Measurements from ENCODE around the gene FGF2. TPM values are rescaled to one million over a fixed set of nuclear protein-coding genes. Genes with fewer than 3 reads are reported as not detected.
"Not testable (repeated sequence)": the region's sequence is repeated elsewhere in the genome, so short reads cannot be mapped to it uniquely, and the experiment has no call there.

Gene FGF2
- total RNA-seq, 4 donors from 2014 or later = 5.1 to 57.9 (median 33.5) TPM

DNA sequence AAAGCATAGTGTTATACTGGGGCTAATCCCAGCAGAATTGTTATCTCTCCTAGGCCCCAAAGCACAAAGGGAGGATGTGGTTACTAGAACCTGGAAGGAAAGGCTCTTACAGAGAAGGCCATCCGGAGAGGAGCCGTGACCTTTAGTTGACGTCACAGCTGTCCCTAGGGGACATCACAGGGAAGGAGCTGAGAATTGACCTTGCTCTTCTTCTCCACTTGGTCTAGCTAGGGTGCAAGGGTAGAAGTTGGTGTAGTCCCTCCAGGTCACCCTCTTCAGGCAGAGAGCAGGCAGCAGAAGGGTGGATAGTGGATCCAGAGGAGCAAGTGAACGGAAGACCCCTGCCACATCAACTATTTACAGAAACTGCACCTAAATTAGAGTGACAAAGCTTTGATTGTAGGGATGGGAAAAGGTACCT, 22.8 kb upstream of the FGF2 start:
- DNase-seq = no peak
- Histone ChIP-seq H3K36me3 (no peaks in the 10 kb centered on the region), H3K27ac (no peak overlapping the region), H3K27me3 (no peaks in the 10 kb centered on the region), H3K9me3 (no peaks in the 10 kb centered on the region), H3K4me1 (no peaks in the 10 kb centered on the region), H3K4me3 (no peak overlapping the region)
- TF ChIP-seq, protein P1, sequence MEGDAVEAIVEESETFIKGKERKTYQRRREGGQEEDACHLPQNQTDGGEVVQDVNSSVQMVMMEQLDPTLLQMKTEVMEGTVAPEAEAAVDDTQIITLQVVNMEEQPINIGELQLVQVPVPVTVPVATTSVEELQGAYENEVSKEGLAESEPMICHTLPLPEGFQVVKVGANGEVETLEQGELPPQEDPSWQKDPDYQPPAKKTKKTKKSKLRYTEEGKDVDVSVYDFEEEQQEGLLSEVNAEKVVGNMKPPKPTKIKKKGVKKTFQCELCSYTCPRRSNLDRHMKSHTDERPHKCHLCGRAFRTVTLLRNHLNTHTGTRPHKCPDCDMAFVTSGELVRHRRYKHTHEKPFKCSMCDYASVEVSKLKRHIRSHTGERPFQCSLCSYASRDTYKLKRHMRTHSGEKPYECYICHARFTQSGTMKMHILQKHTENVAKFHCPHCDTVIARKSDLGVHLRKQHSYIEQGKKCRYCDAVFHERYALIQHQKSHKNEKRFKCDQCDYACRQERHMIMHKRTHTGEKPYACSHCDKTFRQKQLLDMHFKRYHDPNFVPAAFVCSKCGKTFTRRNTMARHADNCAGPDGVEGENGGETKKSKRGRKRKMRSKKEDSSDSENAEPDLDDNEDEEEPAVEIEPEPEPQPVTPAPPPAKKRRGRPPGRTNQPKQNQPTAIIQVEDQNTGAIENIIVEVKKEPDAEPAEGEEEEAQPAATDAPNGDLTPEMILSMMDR (IDR thresholded peaks at IDR 0.05) = no peak
- no peak for TF ChIP-seq POLR2A (IDR thresholded peaks at IDR 0.05)
- intact Hi-C loops (cut with DNase I; ENCODE audit: low total_unique reads) = no loop called here

DNA sequence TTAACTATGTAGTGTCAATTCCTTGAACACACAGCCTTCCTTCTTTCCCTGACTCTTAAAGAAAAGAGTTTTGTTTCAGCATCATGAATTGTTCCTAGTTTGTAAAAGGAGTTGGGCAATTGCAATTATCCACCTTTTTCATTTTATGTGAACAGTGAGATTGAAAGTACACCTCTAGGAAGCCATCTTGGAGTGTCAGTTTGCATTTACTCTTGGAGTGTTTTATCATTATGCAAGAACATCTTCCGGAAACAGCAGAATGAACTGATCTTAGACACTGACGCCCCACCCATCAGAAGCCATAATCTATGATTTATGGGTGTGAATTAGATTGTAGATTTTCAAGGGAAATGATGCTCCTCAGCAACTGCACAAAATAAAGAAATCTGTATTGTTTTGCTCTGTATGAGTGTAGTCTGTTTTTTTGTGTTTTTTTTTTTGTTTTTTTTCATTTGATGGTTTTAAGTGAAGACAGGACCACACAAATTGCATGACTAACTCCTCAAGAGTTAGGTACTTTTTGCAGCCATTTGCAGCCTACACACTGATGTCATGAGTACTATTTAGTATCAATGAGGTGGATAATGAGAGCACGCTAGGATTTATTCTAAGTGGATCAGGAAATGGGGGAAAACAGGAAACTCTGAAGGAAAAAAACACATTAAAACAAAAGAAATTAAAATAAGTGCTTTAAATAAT, 19.5 kb upstream of the FGF2 start:
- no peak overlapping the region for H3K4me3 ChIP-seq
- DNase-seq = no peak
- H3K4me1 ChIP-seq = no peaks in the 10 kb centered on the region
- H3K9me3 ChIP-seq = no peaks in the 10 kb centered on the region
- TF ChIP-seq POLR2A (IDR thresholded peaks at IDR 0.05) = no peak
- TF ChIP-seq, protein P1 (IDR thresholded peaks at IDR 0.05) = no peak
- no peaks in the 10 kb centered on the region for H3K27me3 ChIP-seq
- H3K27ac ChIP-seq = no peak overlapping the region
- H3K36me3 ChIP-seq = no peaks in the 10 kb centered on the region
- intact Hi-C loops (cut with DNase I; ENCODE audit: low total_unique reads) = no loop called here

DNA sequence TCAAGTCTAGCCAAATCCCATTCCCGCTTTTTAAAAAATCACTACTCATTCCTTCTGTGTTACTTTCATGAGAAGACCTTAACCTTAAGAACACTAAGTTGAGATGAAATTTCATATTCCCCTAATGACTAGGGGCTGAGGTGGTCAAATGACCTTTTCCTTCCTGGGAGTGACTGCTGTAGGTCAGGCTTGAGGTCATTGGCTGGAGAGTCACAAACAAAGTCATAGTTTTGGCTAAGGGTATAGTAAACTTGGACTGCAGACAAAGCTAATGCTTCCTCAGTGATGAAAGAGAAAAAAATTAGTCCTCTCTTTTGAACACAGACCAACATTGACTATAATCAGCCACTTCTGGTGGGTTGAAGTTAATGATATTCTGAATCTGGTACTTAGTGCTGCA, 16.0 kb upstream of the FGF2 start:
- no peaks in the 10 kb centered on the region for H3K4me1 ChIP-seq
- TF ChIP-seq POLR2A (IDR thresholded peaks at IDR 0.05) = no peak
- TF ChIP-seq, protein P1 (IDR thresholded peaks at IDR 0.05) = no peak
- DNase-seq = no peak
- no peaks in the 10 kb centered on the region for H3K36me3 ChIP-seq
- no peaks in the 10 kb centered on the region for H3K27me3 ChIP-seq
- H3K27ac ChIP-seq = no peak overlapping the region
- H3K4me3 ChIP-seq = no peak overlapping the region
- no peaks in the 10 kb centered on the region for H3K9me3 ChIP-seq
- intact Hi-C loops (cut with DNase I; ENCODE audit: low total_unique reads) = no loop called here

DNA sequence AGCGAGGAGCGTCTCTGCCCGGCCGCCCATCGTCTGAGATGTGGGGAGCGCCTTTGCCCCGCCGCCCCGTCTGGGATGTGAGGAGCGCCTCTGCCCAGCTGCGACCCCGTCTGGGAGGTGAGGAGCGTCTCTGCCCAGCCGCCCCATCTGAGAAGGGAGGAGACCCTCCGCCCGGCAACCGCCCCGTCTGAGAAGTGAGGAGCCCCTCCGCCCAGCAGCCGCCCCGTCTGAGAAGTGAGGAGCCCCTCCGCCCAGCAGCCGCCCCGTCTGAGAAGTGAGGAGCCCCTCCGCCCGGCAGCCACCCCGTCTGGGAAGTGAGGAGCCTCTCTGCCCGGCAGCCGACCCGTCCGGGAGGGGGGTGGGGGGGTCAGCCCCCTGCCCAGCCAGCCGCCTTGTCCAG, 14.8 kb upstream of the FGF2 start:
- H3K27me3 ChIP-seq; H3K27ac ChIP-seq; H3K9me3 ChIP-seq; H3K4me1 ChIP-seq; H3K4me3 ChIP-seq; DNase-seq; intact Hi-C loops (cut with DNase I; ENCODE audit: low total_unique reads); H3K36me3 ChIP-seq: not testable (repeated sequence)

DNA sequence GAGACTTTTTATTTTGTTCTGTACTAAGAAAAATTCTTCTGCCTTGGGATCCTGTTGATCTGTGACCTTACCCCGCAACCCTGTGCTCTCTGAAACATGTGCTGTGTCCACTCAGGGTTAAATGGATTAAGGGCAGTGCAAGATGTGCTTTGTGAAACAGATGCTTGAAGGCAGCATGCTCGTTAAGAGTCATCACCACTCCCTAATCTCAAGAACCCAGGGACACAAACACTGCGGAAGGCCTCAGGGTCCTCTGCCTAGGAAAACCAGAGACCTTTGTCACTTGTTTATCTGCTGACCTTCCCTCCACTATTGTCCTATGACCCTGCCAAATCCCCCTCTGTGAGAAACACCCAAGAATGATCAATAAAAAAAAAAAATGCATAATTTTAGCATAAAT, 13.8 kb upstream of the FGF2 start:
- H3K9me3 ChIP-seq; H3K27ac ChIP-seq; H3K36me3 ChIP-seq; DNase-seq; H3K4me3 ChIP-seq; H3K4me1 ChIP-seq; H3K27me3 ChIP-seq; intact Hi-C loops (cut with DNase I; ENCODE audit: low total_unique reads): not testable (repeated sequence)

DNA sequence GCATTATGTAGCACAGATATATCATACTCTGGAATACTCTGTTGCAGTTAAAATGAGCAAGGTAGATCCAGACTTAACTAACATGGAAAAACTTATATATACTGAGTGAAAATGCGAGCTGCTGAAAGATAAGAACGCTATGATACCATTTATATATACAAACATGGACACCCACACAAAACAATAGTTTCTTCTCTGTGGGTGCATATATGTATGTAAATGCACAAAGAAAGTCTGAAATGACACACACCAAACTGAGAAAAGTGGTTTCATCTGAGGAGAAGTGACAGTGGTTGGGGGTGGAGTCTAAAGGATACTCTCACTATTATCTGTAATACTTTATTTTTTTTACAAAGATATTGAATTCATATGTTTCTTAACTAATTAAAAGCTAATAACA, 12.2 kb upstream of the FGF2 start:
- Histone ChIP-seq H3K9me3 (no peaks in the 10 kb centered on the region), H3K27ac (no peak overlapping the region), H3K4me1 (no peaks in the 10 kb centered on the region), H3K27me3 (no peaks in the 10 kb centered on the region), H3K36me3 (no peaks in the 10 kb centered on the region), H3K4me3 (no peak overlapping the region)
- DNase-seq = no peak
- TF ChIP-seq, protein P1 (IDR thresholded peaks at IDR 0.05) = no peak
- TF ChIP-seq POLR2A (IDR thresholded peaks at IDR 0.05) = no peak
- intact Hi-C loops (cut with DNase I; ENCODE audit: low total_unique reads) = no loop called here

Measured in uterus (tissue), 4 donors.